DOHH2 (cell line): ENCODE data around the gene OTOA.
"Not testable (repeated sequence)": the region's sequence is repeated elsewhere in the genome, so short reads cannot be mapped to it uniquely, and the experiment has no call there.

Experiments used
- EZH2phosphoT487 ChIP-seq: fragments of 200-600 bp; sonication (generic); IDR thresholded peaks from 2 replicates; pipeline ENCODE4 v1.6.1; 2017; ENCODE audit warnings: borderline replicate concordance, mild to moderate bottlenecking, antibody characterized with exemption, low read length, moderate library complexity, mixed read lengths
- TF ChIP-seq, protein P1 (sequence below): fragments of 200-600 bp; sonication (generic); IDR thresholded peaks from one replicate; pipeline ENCODE4 v1.5.1; 2014; ENCODE audit warnings: antibody characterized with exemption, mild to moderate bottlenecking, low read depth, low read length; ENCODE audit not compliant: poor library complexity, severe bottlenecking

DNA sequence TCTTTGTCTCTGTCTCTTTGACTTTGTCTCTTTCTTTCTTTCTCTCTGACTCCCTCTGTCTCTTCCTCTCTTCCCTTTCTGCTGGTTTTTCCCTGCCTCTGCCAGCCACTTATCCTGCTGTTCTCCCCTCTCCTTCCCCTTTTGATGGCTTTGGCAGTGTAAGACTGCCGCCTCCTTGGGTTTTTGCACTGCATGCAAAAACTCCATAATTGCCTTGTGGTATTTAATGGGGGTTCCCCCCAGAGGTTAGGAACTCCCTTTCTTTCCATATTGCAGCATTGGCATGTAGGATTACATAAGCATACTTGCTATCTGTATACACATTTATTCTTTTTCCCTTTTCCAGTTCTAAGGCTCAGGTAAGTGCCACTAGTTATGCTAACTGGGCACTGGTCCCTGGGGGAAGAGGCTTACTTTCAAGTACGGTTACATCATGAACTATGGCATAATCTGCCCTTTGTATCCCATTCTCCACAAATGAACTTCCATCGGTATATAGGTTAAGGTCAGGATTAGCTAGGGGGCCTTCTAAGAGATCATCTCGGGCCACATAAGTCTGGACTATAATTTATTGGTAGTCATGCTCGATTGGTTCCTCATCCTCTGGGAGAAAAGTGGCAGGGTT lies 31.7 kb upstream of the OTOA start:
- TF ChIP-seq, protein P1, sequence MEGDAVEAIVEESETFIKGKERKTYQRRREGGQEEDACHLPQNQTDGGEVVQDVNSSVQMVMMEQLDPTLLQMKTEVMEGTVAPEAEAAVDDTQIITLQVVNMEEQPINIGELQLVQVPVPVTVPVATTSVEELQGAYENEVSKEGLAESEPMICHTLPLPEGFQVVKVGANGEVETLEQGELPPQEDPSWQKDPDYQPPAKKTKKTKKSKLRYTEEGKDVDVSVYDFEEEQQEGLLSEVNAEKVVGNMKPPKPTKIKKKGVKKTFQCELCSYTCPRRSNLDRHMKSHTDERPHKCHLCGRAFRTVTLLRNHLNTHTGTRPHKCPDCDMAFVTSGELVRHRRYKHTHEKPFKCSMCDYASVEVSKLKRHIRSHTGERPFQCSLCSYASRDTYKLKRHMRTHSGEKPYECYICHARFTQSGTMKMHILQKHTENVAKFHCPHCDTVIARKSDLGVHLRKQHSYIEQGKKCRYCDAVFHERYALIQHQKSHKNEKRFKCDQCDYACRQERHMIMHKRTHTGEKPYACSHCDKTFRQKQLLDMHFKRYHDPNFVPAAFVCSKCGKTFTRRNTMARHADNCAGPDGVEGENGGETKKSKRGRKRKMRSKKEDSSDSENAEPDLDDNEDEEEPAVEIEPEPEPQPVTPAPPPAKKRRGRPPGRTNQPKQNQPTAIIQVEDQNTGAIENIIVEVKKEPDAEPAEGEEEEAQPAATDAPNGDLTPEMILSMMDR: not testable (repeated sequence)
- TF ChIP-seq EZH2phosphoT487: not testable (repeated sequence)
